Activated CD4-positive, alpha-beta T cell treated with anti-CD3 and anti-CD28 coated beads for 4 hours (primary cell): Measurements from ENCODE around the gene ALDH1L2.

ENCODE experiments used
- DNase-seq, 2 donors: peaks; one replicate each; pipeline ENCODE4 v3.0.0-alpha.2; 2020

ALDH1L2 gene

DNA sequence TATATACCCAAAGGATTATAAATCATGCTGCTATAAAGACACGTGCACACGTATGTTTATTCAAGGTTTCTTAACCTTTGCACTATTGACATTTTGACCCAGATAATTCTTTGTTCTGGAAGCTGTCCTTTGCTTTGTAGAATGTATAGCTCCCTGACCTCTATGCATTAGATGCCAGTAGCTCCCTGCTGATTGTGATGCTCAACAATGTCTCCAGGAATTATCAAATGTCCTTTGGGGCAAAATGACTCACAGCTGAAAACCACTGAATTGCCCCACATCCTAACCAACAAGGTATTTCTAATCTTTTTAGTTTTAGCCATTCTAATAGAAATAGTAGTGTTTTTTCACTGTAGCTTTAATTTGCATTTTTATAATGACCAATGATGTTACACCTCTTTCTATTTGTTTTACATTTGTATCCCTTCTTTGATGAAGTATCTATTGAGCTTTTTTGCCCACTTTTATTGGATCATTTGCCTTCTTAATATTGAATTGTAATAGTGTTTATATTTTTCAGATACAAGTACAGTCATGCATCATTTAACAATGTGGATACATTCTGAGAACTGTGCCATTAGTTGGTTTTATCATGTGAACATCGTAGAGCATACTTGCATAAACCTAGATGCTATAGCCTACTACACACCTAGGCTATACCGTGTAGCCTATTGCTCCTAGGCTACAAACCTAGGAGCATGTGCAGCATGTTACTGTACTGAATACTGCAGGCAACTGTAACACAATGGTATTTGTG is 108.5 kb downstream of the ALDH1L2 start:
- no peak for DNase-seq

- no peak for DNase-seq
Measured at GRCh38 chr12:104974626-104975290, 109.5 kb downstream of the ALDH1L2 start.

- DNase-seq, result no peak
Measured at GRCh38 chr12:104973250-104973649, 111.0 kb downstream of the ALDH1L2 start.

- no peak for DNase-seq
Measured at GRCh38 chr12:104971306-104971705, 113.0 kb downstream of the ALDH1L2 start.
